GM18505 (cell line): ENCODE measurements around the gene THOC7.

Source experiments
- ATAC-seq: cut with Tn5 transposase; IDR thresholded peaks from one replicate; pipeline ENCODE4 v1.9.1; 2021; ENCODE audit not compliant: unreplicated experiment
- POLR2A ChIP-seq: IDR thresholded peaks from 4 replicates; pipeline ENCODE4 v1.6.1; 2011; ENCODE audit warnings: borderline replicate concordance; ENCODE audit not compliant: insufficient read depth, insufficient read length; ENCODE audit errors: extremely low read depth

Gene THOC7

GRCh38 chr3:63803911-63804310 lies 59.7 kb downstream of the THOC7 start:
- ATAC-seq: no peak
- TF ChIP-seq POLR2A: no peak

- no peak for ATAC-seq
- no peak for TF ChIP-seq POLR2A
Observed at GRCh38 chr3:63800097-63800496, 63.5 kb downstream of the THOC7 start.

- TF ChIP-seq POLR2A: no peak
Observed at GRCh38 chr3:63798949-63799348, 64.7 kb downstream of the THOC7 start.

GRCh38 chr3:63798544-63798943 lies 65.1 kb downstream of the THOC7 start:
- ATAC-seq: no peak
- TF ChIP-seq POLR2A: no peak

More at GRCh38 chr3:63798949-63799348, 64.7 kb downstream of the THOC7 start:
- ATAC-seq: no peak

- ATAC-seq: no peak
- TF ChIP-seq POLR2A: no peak
Observed at GRCh38 chr3:63795438-63795837, 68.2 kb downstream of the THOC7 start.

- no peak for ATAC-seq
Observed at GRCh38 chr3:63791974-63792373, 71.6 kb downstream of the THOC7 start.

More at GRCh38 chr3:63791974-63792373, 71.6 kb downstream of the THOC7 start:
- TF ChIP-seq POLR2A: no peak
